Panc1 (cell line): ENCODE data around the gene FAM169A. TPM values are rescaled to one million over a fixed set of nuclear protein-coding genes. Genes with fewer than 3 reads are reported as not detected.

Experiments
- ATAC-seq: fragments of 200-7000 bp; cut with Tn5 transposase; 2 replicates; pipeline ENCODE4 v1.9.1; 2020; ENCODE audit warnings: mild to moderate bottlenecking, moderate library complexity
- BruUV-seq: library from RNA; stranded (reverse); fragments of 400-500 nt; replicated peaks from 2 replicates; lab custom pipeline; 2021; lab: Mats Ljungman, UMichigan
- CTCF ChIA-PET: fragments of 300-600 bp; sonication (Branson Sonifier 250); formaldehyde crosslinking; loops from one replicate; lab custom pipeline; 2022; ENCODE audit warnings: antibody characterized with exemption; lab: Charles Lee
- POLR2A ChIA-PET: fragments of 300-600 bp; sonication (Branson Sonifier 250); formaldehyde crosslinking; loops from one replicate; lab custom pipeline; 2022; ENCODE audit warnings: antibody characterized with exemption; lab: Charles Lee
- DNase-seq: peaks from one replicate; pipeline ENCODE4 v3.0.0-alpha.2; 2010; ENCODE audit warnings: low read depth, low spot score
- H3K27ac ChIP-seq: 2 replicates; pipeline ENCODE4 v1.5.1; 2011; ENCODE audit warnings: mild to moderate bottlenecking, low read length, inconsistent platforms
- H3K27me3 ChIP-seq: fragments of 200-500 bp; sonication (Bioruptor generic); 2 replicates; pipeline ENCODE4 v1.6.0; 2014; ENCODE audit warnings: low read length, inconsistent platforms; ENCODE audit not compliant: control insufficient read depth, insufficient read depth
- H3K36me3 ChIP-seq: fragments of 200-500 bp; sonication (Bioruptor generic); 2 replicates; pipeline ENCODE4 v1.5.1; 2014; ENCODE audit warnings: inconsistent platforms, mild to moderate bottlenecking, low read length, moderate library complexity; ENCODE audit not compliant: control insufficient read depth, insufficient read depth
- H3K4me1 ChIP-seq: 2 replicates; pipeline ENCODE4 v1.5.1; 2011; ENCODE audit warnings: inconsistent platforms, mild to moderate bottlenecking, low read length, moderate library complexity; ENCODE audit not compliant: control insufficient read depth, insufficient read depth
- H3K4me3 ChIP-seq, 2 experiments: 2 replicates each; pipeline ENCODE4 v1.5.1; 2011 to 2012; ENCODE audit warnings: low read depth in 2 of 2, low read length in 2 of 2, mild to moderate bottlenecking in 2 of 2, inconsistent platforms in 1 of 2, moderate library complexity in 1 of 2
- H3K9me3 ChIP-seq: fragments of 200-500 bp; sonication (Bioruptor generic); 2 replicates; pipeline ENCODE4 v1.5.1; 2014; ENCODE audit warnings: low read depth, mild to moderate bottlenecking, inconsistent platforms, low read length, moderate library complexity; ENCODE audit not compliant: control insufficient read depth, insufficient read depth
- POLR2AphosphoS5 ChIP-seq: IDR thresholded peaks from 2 replicates; pipeline ENCODE4 v1.6.1; 2012; ENCODE audit warnings: mild to moderate bottlenecking, low read depth, low read length, moderate library complexity
- SIN3A ChIP-seq: IDR thresholded peaks from 2 replicates; pipeline ENCODE4 v1.6.1; 2012; ENCODE audit warnings: low read depth, mild to moderate bottlenecking, low read length, moderate library complexity, borderline replicate concordance; ENCODE audit not compliant: insufficient read depth
- TCF7L2 ChIP-seq: IDR thresholded peaks from 2 replicates; pipeline ENCODE4 v1.6.1; 2011; ENCODE audit warnings: mild to moderate bottlenecking, low read depth, low read length, inconsistent platforms
- in situ Hi-C: cut with HindIII; loops from 2 replicates; pipeline ENCODE4 v1.10.0; 2016; ENCODE audit warnings: low sequenced_read_pairs, low pct_unique_long_range_greater_than_20kb
- intact Hi-C: fragments of 100-400 bp; cut with micrococcal nuclease; formaldehyde crosslinking; loops from one replicate; pipeline ENCODE4 v1.10.0; 2022; ENCODE audit not compliant: unreplicated experiment
- total RNA-seq: library from RNA; stranded (reverse); gene quantifications from one replicate; pipeline ENCODE4 v1.2.1, GENCODE V29; 2021; ENCODE audit not compliant: unreplicated experiment
- TF ChIP-seq, protein P1 (sequence below): fragments of 450-650 bp; IDR thresholded peaks from 2 replicates; pipeline ENCODE4 v1.5.1; 2017; ENCODE audit warnings: mild to moderate bottlenecking
- TF ChIP-seq, protein P2 (sequence below), 2 experiments: IDR thresholded peaks; 2 replicates each; pipeline ENCODE4 v1.6.1; 2011 to 2012; ENCODE audit warnings: low read depth in 2 of 2, control low read depth in 1 of 2, low read length in 1 of 2, mild to moderate bottlenecking in 1 of 2, moderate library complexity in 1 of 2; ENCODE audit not compliant: insufficient read depth in 1 of 2

Gene FAM169A
- total RNA-seq, 1 experiment from 2014 or later: 23.1 TPM

DNA sequence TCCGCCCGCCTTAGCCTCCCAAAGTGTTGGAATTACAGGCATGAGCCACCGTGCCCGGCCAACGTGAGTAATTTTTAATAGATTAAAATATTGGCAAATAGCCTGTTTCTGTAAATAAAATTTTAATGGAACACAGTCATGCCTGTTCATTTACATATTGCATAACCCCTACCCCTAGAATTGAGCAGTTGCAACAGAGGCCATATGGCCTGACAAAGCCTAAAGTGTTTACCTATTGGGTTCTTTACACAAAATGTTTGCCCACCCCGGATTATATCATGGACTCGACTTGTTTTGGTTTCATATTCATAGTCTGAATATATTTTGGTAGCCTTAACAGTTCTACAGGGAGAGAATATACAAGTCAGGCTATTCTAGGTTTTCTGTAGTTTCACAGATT is 93.8 kb downstream of the FAM169A start:
- H3K36me3 ChIP-seq: peaks cover 49% of the 10 kb centered on the region
- ATAC-seq (no peak), DNase-seq (no peak)
- no peak overlapping the region for H3K4me3 ChIP-seq
- in situ Hi-C loops: no loop called here
- no peak for TF ChIP-seq POLR2AphosphoS5
- no peak for TF ChIP-seq SIN3A
- TF ChIP-seq TCF7L2: no peak
- TF ChIP-seq, protein P1, sequence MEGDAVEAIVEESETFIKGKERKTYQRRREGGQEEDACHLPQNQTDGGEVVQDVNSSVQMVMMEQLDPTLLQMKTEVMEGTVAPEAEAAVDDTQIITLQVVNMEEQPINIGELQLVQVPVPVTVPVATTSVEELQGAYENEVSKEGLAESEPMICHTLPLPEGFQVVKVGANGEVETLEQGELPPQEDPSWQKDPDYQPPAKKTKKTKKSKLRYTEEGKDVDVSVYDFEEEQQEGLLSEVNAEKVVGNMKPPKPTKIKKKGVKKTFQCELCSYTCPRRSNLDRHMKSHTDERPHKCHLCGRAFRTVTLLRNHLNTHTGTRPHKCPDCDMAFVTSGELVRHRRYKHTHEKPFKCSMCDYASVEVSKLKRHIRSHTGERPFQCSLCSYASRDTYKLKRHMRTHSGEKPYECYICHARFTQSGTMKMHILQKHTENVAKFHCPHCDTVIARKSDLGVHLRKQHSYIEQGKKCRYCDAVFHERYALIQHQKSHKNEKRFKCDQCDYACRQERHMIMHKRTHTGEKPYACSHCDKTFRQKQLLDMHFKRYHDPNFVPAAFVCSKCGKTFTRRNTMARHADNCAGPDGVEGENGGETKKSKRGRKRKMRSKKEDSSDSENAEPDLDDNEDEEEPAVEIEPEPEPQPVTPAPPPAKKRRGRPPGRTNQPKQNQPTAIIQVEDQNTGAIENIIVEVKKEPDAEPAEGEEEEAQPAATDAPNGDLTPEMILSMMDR: no peak
- TF ChIP-seq, protein P2, sequence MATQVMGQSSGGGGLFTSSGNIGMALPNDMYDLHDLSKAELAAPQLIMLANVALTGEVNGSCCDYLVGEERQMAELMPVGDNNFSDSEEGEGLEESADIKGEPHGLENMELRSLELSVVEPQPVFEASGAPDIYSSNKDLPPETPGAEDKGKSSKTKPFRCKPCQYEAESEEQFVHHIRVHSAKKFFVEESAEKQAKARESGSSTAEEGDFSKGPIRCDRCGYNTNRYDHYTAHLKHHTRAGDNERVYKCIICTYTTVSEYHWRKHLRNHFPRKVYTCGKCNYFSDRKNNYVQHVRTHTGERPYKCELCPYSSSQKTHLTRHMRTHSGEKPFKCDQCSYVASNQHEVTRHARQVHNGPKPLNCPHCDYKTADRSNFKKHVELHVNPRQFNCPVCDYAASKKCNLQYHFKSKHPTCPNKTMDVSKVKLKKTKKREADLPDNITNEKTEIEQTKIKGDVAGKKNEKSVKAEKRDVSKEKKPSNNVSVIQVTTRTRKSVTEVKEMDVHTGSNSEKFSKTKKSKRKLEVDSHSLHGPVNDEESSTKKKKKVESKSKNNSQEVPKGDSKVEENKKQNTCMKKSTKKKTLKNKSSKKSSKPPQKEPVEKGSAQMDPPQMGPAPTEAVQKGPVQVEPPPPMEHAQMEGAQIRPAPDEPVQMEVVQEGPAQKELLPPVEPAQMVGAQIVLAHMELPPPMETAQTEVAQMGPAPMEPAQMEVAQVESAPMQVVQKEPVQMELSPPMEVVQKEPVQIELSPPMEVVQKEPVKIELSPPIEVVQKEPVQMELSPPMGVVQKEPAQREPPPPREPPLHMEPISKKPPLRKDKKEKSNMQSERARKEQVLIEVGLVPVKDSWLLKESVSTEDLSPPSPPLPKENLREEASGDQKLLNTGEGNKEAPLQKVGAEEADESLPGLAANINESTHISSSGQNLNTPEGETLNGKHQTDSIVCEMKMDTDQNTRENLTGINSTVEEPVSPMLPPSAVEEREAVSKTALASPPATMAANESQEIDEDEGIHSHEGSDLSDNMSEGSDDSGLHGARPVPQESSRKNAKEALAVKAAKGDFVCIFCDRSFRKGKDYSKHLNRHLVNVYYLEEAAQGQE (IDR thresholded peaks at IDR 0.05; ENCODE audit: insufficient read depth in 1 of 2, low read depth in 2 of 2, low read length in 1 of 2): no peak
- ChIA-PET CTCF (interaction anchor here (0.6 kb wide), 1 partner anchor 45 kb away, joined by 3 read pairs; no protein-coding TSS in a partner anchor), POLR2A (interaction anchor here (0.6 kb wide), 1 partner anchor 134 kb away, joined by 3 read pairs; no protein-coding TSS in a partner anchor)
- H3K4me1 ChIP-seq: peaks cover 6% of the 10 kb centered on the region; the same call in 1 of the 2 replicates
- intact Hi-C loops: no loop called here
- H3K9me3 ChIP-seq: no peaks in the 10 kb centered on the region
- no peaks in the 10 kb centered on the region for H3K27me3 ChIP-seq
- no TSS peak for BruUV-seq
- no peak overlapping the region for H3K27ac ChIP-seq

DNA sequence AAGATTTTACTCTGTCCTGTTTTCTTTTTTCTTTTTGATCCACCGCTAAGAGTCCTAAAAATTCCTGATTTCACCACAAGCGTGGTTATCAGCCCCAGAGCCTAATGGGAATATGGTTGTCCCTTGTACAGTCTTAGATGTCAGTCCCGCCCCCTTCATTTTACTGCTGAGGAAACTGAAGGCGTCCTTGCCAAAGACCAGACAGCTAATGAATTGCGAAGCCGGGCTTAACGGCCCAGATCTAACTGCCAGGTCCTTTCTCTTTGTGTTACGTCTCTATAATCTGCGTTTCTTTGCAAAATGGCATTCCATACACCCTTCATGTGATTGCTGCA is 98.6 kb downstream of the FAM169A start:
- ATAC-seq (peak; percentile 55), DNase-seq (no peak)
- in situ Hi-C loops: no loop called here
- Histone ChIP-seq H3K36me3 (peaks cover 32% of the 10 kb centered on the region), H3K27me3 (no peaks in the 10 kb centered on the region), H3K4me3 (peak overlapping the region; percentile 99 to 100), H3K9me3 (no peaks in the 10 kb centered on the region), H3K4me1 (peaks cover 22% of the 10 kb centered on the region), H3K27ac (peak overlapping the region; percentile 98)
- BruUV-seq: TSS peak; percentile 86
- TF ChIP-seq TCF7L2: no peak
- TF ChIP-seq, protein P2 (IDR thresholded peaks at IDR 0.05; ENCODE audit: insufficient read depth in 1 of 2, low read depth in 2 of 2, low read length in 1 of 2): no peak
- ChIA-PET CTCF (no interaction called here), POLR2A (no interaction called here)
- intact Hi-C loops: loop anchor here (10.0 kb wide), 1 partner anchor 147 kb away; no protein-coding TSS in a partner anchor
